KMS-11 (cell line): ENCODE data around the gene WWC1.

Experiments
- H2AFZ ChIP-seq: fragments of 200-600 bp; sonication (generic); 2 replicates; pipeline ENCODE4 v1.6.1; 2016; ENCODE audit warnings: antibody characterized with exemption, mixed run types, low read depth
- H3K27ac ChIP-seq: fragments of 200-600 bp; sonication (generic); 2 replicates; pipeline ENCODE4 v1.6.1; 2016; ENCODE audit warnings: mild to moderate bottlenecking, mixed run types
- H3K27me3 ChIP-seq: fragments of 200-600 bp; sonication (generic); 2 replicates; pipeline ENCODE4 v1.6.1; 2017; ENCODE audit warnings: mild to moderate bottlenecking, low read depth, mixed run types, moderate library complexity; ENCODE audit not compliant: insufficient read depth
- H3K36me3 ChIP-seq: fragments of 200-600 bp; sonication (generic); 2 replicates; pipeline ENCODE4 v1.6.1; 2017; ENCODE audit warnings: mild to moderate bottlenecking, mixed run types; ENCODE audit not compliant: insufficient read depth
- H3K4me1 ChIP-seq: fragments of 200-600 bp; sonication (generic); 2 replicates; pipeline ENCODE4 v1.6.1; 2016; ENCODE audit warnings: mild to moderate bottlenecking, low read depth, mixed run types; ENCODE audit not compliant: poor library complexity, severe bottlenecking
- H3K4me2 ChIP-seq: fragments of 200-600 bp; sonication (generic); 2 replicates; pipeline ENCODE4 v1.7.0; 2016; ENCODE audit warnings: mild to moderate bottlenecking, mixed run types
- H3K4me3 ChIP-seq: fragments of 200-600 bp; sonication (generic); IDR thresholded peaks from 2 replicates; pipeline ENCODE4 v1.6.1; 2017; ENCODE audit warnings: low read depth, low read length, mixed read lengths; ENCODE audit not compliant: insufficient read depth
- H3K79me2 ChIP-seq: fragments of 200-600 bp; sonication (generic); 2 replicates; pipeline ENCODE4 v1.6.1; 2016; ENCODE audit warnings: low read depth, mixed run types; ENCODE audit not compliant: insufficient read depth
- H3K9ac ChIP-seq: fragments of 200-600 bp; sonication (generic); 2 replicates; pipeline ENCODE4 v1.6.1; 2016; ENCODE audit warnings: mild to moderate bottlenecking, mixed run types
- H4K20me1 ChIP-seq: fragments of 200-600 bp; sonication (generic); 2 replicates; pipeline ENCODE4 v1.6.1; 2016; ENCODE audit warnings: mild to moderate bottlenecking, mixed run types; ENCODE audit not compliant: insufficient read depth
- CTCF ChIP-seq: fragments of 200-600 bp; sonication (generic); conservative IDR thresholded peaks from 2 replicates; pipeline ENCODE4 v1.6.1; 2017; ENCODE audit warnings: low read depth, mild to moderate bottlenecking, antibody characterized with exemption, low read length, moderate library complexity, mixed read lengths

WWC1 gene

DNA sequence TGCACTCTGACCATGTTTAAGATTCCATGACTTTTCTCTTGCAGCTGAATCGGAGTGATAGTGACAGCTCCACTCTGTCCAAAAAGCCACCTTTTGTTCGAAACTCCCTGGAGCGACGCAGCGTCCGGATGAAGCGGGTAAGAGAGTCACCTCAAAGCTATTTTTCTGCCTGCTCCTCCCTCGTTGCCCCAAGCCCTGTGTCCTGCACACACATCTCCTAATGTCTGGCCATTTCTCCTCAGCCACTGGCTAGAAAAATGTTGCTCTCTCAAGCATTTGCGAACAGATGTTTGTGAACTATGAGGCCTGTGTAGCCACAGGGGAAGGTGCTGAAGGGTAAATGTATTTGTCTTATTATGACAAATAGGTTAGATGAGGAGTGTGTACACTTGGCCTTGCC, 169.2 kb downstream of the WWC1 start:
- Histone ChIP-seq H4K20me1 (no peaks in the 10 kb centered on the region), H3K27me3 (no peaks in the 10 kb centered on the region), H3K9ac (no peak overlapping the region), H2AFZ (no peak overlapping the region), H3K27ac (no peak overlapping the region), H3K79me2 (no peaks in the 10 kb centered on the region), H3K4me1 (no peaks in the 10 kb centered on the region), H3K4me2 (no peak overlapping the region), H3K36me3 (no peaks in the 10 kb centered on the region), H3K4me3 (no peak overlapping the region)
- no peak for TF ChIP-seq CTCF

DNA sequence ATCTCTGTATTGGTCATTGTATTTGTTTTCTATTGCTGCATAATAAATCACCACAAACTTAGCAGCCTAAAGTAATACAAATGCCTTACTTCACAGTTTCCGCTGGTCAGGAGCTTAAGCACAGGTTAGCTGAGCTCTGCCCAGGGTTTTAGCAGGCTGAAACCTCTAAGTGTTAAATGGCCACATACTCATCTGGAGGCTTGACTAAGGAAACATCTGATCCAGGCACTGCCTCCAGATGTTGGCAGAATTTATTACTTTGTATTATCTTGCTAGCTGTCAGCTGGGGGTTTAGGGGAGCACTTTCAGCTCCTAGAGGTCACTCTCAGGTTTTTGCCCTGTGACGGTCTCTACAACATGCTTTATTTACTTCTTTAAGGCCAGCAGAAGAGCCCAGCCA, 171.6 kb downstream of the WWC1 start:
- TF ChIP-seq CTCF: no peak
- no peak overlapping the region for H3K27ac ChIP-seq
- no peaks in the 10 kb centered on the region for H3K27me3 ChIP-seq
- H3K4me1 ChIP-seq: no peaks in the 10 kb centered on the region
- H3K9ac ChIP-seq: no peak overlapping the region
- H3K4me3 ChIP-seq: no peak overlapping the region
- no peaks in the 10 kb centered on the region for H3K79me2 ChIP-seq
- H3K4me2 ChIP-seq: no peak overlapping the region
- no peaks in the 10 kb centered on the region for H3K36me3 ChIP-seq
- no peaks in the 10 kb centered on the region for H4K20me1 ChIP-seq
- no peak overlapping the region for H2AFZ ChIP-seq

DNA sequence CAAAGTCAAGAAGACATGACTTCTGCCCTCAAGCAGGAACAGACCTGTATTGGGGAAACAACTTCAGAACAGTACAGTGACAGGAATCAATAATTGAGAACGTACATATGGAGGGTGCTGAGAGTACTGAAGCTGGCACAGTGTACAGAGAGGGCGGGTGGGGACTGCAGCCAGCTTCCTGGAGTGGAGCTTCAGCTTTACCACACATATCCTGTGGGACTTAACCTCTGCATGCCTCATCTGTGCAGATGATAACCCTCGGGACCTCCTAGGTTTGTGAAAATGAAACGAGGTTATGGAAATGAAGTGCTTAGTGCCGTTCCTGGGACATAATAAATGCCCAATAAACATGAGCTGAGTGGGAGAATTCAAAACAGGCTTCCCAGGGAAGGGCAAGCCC, 172.8 kb downstream of the WWC1 start:
- Histone ChIP-seq H3K4me3 (no peak overlapping the region), H2AFZ (no peak overlapping the region), H3K27me3 (no peaks in the 10 kb centered on the region), H3K36me3 (no peaks in the 10 kb centered on the region), H4K20me1 (no peaks in the 10 kb centered on the region), H3K79me2 (no peaks in the 10 kb centered on the region), H3K9ac (no peak overlapping the region), H3K27ac (no peak overlapping the region), H3K4me2 (no peak overlapping the region), H3K4me1 (no peaks in the 10 kb centered on the region)
- TF ChIP-seq CTCF: no peak

DNA sequence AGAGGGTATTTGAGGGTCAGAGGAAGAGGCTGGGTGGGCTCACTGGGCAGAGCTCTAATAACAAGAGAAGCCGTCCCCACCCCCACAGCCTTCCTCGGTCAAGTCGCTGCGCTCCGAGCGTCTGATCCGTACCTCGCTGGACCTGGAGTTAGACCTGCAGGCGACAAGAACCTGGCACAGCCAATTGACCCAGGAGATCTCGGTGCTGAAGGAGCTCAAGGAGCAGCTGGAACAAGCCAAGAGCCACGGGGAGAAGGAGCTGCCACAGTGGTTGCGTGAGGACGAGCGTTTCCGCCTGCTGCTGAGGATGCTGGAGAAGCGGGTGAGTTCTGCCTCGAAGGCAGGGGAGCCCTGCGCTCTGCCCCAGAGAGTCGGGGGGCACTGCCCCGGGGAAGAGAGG, 173.2 kb downstream of the WWC1 start:
- no peaks in the 10 kb centered on the region for H3K79me2 ChIP-seq
- no peaks in the 10 kb centered on the region for H3K27me3 ChIP-seq
- no peak overlapping the region for H2AFZ ChIP-seq
- no peak overlapping the region for H3K4me2 ChIP-seq
- no peak for TF ChIP-seq CTCF
- H3K36me3 ChIP-seq: no peaks in the 10 kb centered on the region
- no peaks in the 10 kb centered on the region for H3K4me1 ChIP-seq
- H3K27ac ChIP-seq: no peak overlapping the region
- H3K4me3 ChIP-seq: no peak overlapping the region
- no peak overlapping the region for H3K9ac ChIP-seq
- H4K20me1 ChIP-seq: no peaks in the 10 kb centered on the region
